ENCODE data around the gene ATP6V0E1.

DNA sequence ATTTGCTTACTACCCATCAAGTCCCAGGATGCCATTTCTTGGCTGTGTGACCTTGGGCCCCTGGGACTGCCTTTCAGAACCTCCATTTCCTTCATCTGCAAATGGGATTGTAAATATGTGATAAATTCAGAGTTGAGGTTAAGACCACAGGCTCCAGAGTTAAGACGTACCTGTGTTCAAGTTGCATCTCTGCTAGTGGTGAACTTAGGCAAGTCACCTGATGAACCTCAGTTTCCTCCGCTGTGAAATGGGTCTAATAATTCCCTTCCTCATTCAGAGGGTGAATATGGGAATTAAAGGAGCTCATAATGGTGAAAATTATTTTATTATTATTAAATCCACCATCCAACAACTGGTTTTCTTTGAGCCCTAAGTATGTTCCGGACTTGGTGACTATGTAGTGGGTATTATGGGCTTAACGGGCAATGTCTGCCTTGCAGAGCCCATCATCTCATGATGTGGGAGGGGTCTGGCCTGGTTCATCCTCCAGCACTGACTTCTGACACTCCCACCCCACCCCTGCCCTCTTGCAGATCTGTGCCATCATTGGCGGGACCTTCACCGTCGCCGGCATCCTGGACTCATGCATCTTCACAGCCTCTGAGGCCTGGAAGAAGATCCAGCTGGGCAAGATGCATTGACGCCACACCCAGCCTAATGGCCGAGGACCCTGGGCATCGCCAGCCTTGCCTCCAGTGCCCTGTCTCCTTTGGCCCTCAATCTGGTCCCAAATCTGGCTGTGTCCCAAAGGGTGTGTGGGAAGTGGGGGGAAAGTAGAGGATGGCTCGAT, 33.2 kb upstream of the ATP6V0E1 start:
- TF ChIP-seq, protein P1, sequence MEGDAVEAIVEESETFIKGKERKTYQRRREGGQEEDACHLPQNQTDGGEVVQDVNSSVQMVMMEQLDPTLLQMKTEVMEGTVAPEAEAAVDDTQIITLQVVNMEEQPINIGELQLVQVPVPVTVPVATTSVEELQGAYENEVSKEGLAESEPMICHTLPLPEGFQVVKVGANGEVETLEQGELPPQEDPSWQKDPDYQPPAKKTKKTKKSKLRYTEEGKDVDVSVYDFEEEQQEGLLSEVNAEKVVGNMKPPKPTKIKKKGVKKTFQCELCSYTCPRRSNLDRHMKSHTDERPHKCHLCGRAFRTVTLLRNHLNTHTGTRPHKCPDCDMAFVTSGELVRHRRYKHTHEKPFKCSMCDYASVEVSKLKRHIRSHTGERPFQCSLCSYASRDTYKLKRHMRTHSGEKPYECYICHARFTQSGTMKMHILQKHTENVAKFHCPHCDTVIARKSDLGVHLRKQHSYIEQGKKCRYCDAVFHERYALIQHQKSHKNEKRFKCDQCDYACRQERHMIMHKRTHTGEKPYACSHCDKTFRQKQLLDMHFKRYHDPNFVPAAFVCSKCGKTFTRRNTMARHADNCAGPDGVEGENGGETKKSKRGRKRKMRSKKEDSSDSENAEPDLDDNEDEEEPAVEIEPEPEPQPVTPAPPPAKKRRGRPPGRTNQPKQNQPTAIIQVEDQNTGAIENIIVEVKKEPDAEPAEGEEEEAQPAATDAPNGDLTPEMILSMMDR (IDR thresholded peaks at IDR 0.05; ENCODE audit: insufficient read depth, low read length, poor library complexity, severe bottlenecking), result no peak
- no peak for TF ChIP-seq EZH2phosphoT487 (conservative IDR thresholded peaks at IDR 0.05; ENCODE audit: low read length)

All from SU-DHL-6 (cell line).